Mesenchymal stem cell (in vitro differentiated cells and primary cell): ENCODE results near the gene FOXA3.
A peak's percentile ranks its signal among the peaks of the same experiment; 100 is the strongest.

Experiments
- DNase-seq: peaks from one replicate; pipeline ENCODE4 v3.0.0-alpha.2; 2013
- H2AFZ ChIP-seq: one replicate; pipeline ENCODE4 v1.6.1; 2013; ENCODE audit warnings: low read depth, mild to moderate bottlenecking, control low read depth, inconsistent platforms, low read length, moderate library complexity
- H2AK5ac ChIP-seq: 2 replicates; pipeline ENCODE4 v1.6.1; 2013; ENCODE audit warnings: low read length, moderate library complexity, mild to moderate bottlenecking, inconsistent platforms; ENCODE audit not compliant: severe bottlenecking
- H2BK120ac ChIP-seq: one replicate; pipeline ENCODE4 v1.6.1; 2013; ENCODE audit warnings: low read depth, mild to moderate bottlenecking, inconsistent platforms, low read length, moderate library complexity
- H2BK12ac ChIP-seq, 2 experiments: one replicate each; pipeline ENCODE4 v1.6.1; 2013; ENCODE audit warnings: inconsistent platforms in 2 of 2, low read length in 2 of 2, mild to moderate bottlenecking in 2 of 2, moderate library complexity in 2 of 2, control low read depth in 1 of 2
- H2BK15ac ChIP-seq: one replicate; pipeline ENCODE4 v1.6.1; 2013; ENCODE audit warnings: mild to moderate bottlenecking, low read depth, inconsistent platforms; ENCODE audit not compliant: poor library complexity, severe bottlenecking
- H2BK5ac ChIP-seq: 2 replicates; pipeline ENCODE4 v1.6.1; 2013; ENCODE audit warnings: low read depth, mild to moderate bottlenecking, low read length, control low read depth, inconsistent platforms; ENCODE audit not compliant: poor library complexity, severe bottlenecking
- H3K14ac ChIP-seq, 2 experiments: one replicate each; pipeline ENCODE4 v1.6.1; 2013; ENCODE audit warnings: inconsistent platforms in 2 of 2, low read length in 2 of 2, control low read depth in 1 of 2, mild to moderate bottlenecking in 1 of 2, moderate library complexity in 1 of 2
- H3K18ac ChIP-seq, 2 experiments: one replicate each; pipeline ENCODE4 v1.6.1; 2013; ENCODE audit warnings: inconsistent platforms in 2 of 2, low read length in 2 of 2, control low read depth in 1 of 2, low read depth in 1 of 2, mild to moderate bottlenecking in 1 of 2
- H3K23ac ChIP-seq, 2 experiments: one replicate each; pipeline ENCODE4 v1.6.1; 2013; ENCODE audit warnings: inconsistent platforms in 2 of 2, low read length in 2 of 2, mild to moderate bottlenecking in 2 of 2, moderate library complexity in 2 of 2, control low read depth in 1 of 2
- H3K27ac ChIP-seq: 2 replicates; pipeline ENCODE4 v1.5.1; 2013; ENCODE audit warnings: mild to moderate bottlenecking, moderate library complexity, low read length, control low read depth, inconsistent platforms; ENCODE audit not compliant: poor library complexity, severe bottlenecking
- H3K27me3 ChIP-seq, 2 experiments: 2 replicates each; pipeline versions ENCODE4 v1.6.1 to v1.7.0; 2013; ENCODE audit warnings: low read length in 2 of 2, mild to moderate bottlenecking in 2 of 2, moderate library complexity in 2 of 2, control low read depth in 1 of 2, inconsistent platforms in 1 of 2; ENCODE audit not compliant: control insufficient read depth in 1 of 2, insufficient read depth in 1 of 2
- H3K36me3 ChIP-seq, 2 experiments: 2 replicates each; pipeline versions ENCODE4 v1.6.1 to v1.7.0; 2013; ENCODE audit warnings: low read length in 2 of 2, control low read depth in 1 of 2, inconsistent platforms in 1 of 2, low read depth in 1 of 2, mild to moderate bottlenecking in 1 of 2; ENCODE audit not compliant: insufficient read depth in 2 of 2, control insufficient read depth in 1 of 2
- H3K4ac ChIP-seq, 2 experiments: one replicate each; pipeline ENCODE4 v1.6.1; 2013; ENCODE audit warnings: inconsistent platforms in 2 of 2, low read length in 2 of 2, mild to moderate bottlenecking in 2 of 2, moderate library complexity in 2 of 2, control low read depth in 1 of 2, low read depth in 1 of 2
- H3K4me1 ChIP-seq: 2 replicates; pipeline ENCODE4 v1.6.1; 2013; ENCODE audit warnings: low read depth, low read length, control low read depth; ENCODE audit not compliant: control insufficient read depth, insufficient read depth
- H3K4me2 ChIP-seq: 2 replicates; pipeline ENCODE4 v1.6.1; 2013; ENCODE audit warnings: low read length, mild to moderate bottlenecking, inconsistent platforms; ENCODE audit not compliant: poor library complexity, severe bottlenecking
- H3K4me3 ChIP-seq, 2 experiments: 2 replicates each; pipeline versions ENCODE4 v1.5.1 to v1.7.0; 2013; ENCODE audit warnings: low read length in 2 of 2, mild to moderate bottlenecking in 2 of 2, control low read depth in 1 of 2, low read depth in 1 of 2; ENCODE audit not compliant: insufficient read depth in 1 of 2
- H3K79me1 ChIP-seq: replicated peaks from 2 replicates; pipeline ENCODE4 v1.6.1; 2013; ENCODE audit warnings: mild to moderate bottlenecking, control low read depth, low read length, inconsistent platforms; ENCODE audit not compliant: poor library complexity, severe bottlenecking
- H3K9ac ChIP-seq: 2 replicates; pipeline ENCODE4 v1.7.0; 2013; ENCODE audit warnings: mild to moderate bottlenecking, low read length, moderate library complexity
- H3K9me3 ChIP-seq: 2 replicates; pipeline ENCODE4 v1.7.0; 2013; ENCODE audit warnings: mild to moderate bottlenecking, low read length; ENCODE audit not compliant: control insufficient read depth
- H4K8ac ChIP-seq: one replicate; pipeline ENCODE4 v1.6.1; 2013; ENCODE audit warnings: inconsistent platforms, mild to moderate bottlenecking, low read length, moderate library complexity
- H4K91ac ChIP-seq: one replicate; pipeline ENCODE4 v1.6.1; 2013; ENCODE audit warnings: mild to moderate bottlenecking, low read length, inconsistent platforms
- WGBS: methylation state at CpG from one replicate; pipeline ENCODE4 v1.1.7; 2013; ENCODE audit warnings: mixed read lengths; 5-methylcytosine and 5-hydroxymethylcytosine counted together

The FOXA3 gene

DNA sequence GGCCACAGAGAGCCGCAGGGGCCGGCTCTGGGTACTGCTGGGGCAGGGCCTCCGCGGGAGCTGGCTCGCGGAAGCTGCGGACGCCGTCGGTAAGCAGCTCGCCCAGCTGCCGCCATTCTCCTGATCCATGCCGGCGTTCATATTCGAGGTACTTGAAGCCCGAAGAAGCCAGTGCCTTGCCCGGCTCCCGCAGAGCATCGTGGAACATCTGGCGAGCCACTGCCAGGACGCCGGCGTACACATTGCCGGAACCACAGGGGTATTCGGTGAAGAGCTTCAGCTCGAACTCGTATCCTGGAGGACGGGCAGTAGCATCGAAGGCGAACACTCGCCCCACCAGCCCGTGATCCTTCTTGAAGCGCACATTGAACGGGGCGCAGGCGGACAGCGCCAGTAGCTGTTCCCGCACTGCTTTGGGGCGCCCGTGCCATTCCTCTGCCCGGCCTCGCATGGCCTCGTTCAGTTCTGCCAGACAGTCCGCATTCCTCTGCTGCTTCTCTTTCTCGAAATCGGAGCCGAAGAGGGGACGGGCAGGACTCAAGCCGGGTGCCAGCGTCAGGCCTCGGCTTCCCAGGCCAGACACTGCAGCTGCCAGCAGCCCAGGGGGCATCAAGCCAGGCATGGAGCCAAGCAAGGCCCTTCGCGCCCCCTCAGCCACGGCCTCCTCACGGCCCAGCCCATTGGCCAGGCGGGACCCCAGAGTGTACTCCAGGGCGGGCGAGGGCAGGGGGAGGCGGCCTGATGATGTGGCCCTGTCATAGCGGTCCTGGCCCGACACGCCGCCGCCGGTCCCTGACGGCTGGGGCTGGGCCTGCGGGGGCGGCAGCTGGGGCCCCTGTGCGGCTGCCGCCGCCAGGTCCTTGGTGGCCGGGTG is 20.8 kb downstream of the FOXA3 start:
- Histone ChIP-seq H2AK5ac (no peak overlapping the region), H3K27me3 (peaks cover 0 to 1% of the 10 kb centered on the region in 2 experiments), H3K9me3 (no peaks in the 10 kb centered on the region), H3K4me1 (peaks cover 41% of the 10 kb centered on the region), H4K8ac (no peak overlapping the region), H3K4ac (peak overlapping the region in 1 of 2 experiments; percentile 47), H2BK5ac (peak overlapping the region; percentile 61), H3K36me3 (peaks cover 9 to 21% of the 10 kb centered on the region in 2 experiments), H2BK120ac (no peak overlapping the region), H4K91ac (peak overlapping the region; percentile 76), H3K79me1 (peaks cover 16% of the 10 kb centered on the region), H2BK15ac (peak overlapping the region; percentile 44), H3K4me3 (peak overlapping the region; percentile 80 to 88), H2BK12ac (peak overlapping the region in 1 of 2 experiments; percentile 11), H3K23ac (peak overlapping the region in 1 of 2 experiments; percentile 2), H3K9ac (peak overlapping the region; percentile 99), H2AFZ (no peak overlapping the region), H3K14ac (peak overlapping the region in 1 of 2 experiments; percentile 66), H3K27ac (no peak overlapping the region), H3K18ac (no peak overlapping the region), H3K4me2 (peak overlapping the region; percentile 70)
- DNase-seq: no peak
- WGBS: 73% methylated on average over 71 of the region's 72 CpGs

DNA sequence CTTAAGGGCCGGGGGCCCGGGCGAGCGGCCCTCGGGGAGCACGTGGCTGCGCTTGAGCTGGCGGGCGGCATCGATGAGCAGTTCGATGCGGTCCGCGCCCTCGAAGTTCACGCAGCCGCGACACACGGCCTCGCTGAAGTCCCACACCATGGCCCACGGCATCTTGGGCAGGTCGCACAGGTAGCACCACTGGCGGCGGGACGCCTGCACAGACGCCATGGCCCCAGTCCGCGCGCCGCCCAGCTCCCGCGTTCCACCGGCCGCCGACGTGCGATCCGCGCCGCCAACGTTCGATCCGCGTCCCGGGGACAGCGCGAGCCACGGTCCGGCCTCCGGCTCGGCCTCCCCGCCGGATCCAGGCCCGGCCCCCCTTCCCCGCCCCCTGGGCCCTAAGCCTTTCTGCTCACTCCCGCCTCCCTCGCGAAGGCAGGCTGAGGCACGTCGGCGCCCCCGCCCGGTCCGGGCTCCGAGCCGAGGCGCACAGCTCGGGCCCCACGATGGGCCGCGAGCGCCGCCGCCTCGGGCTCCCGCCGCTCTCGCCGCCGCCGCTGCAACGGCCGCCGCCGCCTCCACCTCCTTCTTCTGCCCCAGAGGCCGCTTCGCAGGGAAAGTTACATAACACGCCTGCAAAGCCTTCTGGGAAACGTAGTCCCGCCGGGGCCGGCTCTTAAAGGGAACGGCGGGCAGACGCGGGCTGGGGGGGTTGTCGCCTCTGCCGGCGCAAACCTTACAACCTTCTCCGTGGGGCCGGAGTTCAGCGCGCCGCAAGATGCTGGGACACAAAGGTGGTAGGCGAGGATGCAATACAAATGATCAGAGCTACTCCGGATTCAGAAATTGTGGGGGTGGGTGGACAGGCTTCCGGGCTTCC is 21.7 kb downstream of the FOXA3 start, which contains the start of gene IRF2BP1:
Gene IRF2BP1 (minus strand): TSS at position 586 of the 871 bp plus-strand sequence. CDS start 367 bp downstream, at position 219.
- peak within 1 kb of the TSS; percentile 99 for H3K9ac ChIP-seq
- H3K4me3 ChIP-seq: peak within 1 kb of the TSS; percentile 80 to 88
- H3K4ac ChIP-seq: peak within 1 kb of the TSS; percentile 46 to 85
- H2BK5ac ChIP-seq: peak within 1 kb of the TSS; percentile 61
- peaks cover 41% of the 10 kb centered on the region for H3K4me1 ChIP-seq
- peak within 1 kb of the TSS; percentile 93 to 95 for H3K18ac ChIP-seq
- peak within 1 kb of the TSS; percentile 94 for H3K27ac ChIP-seq
- peak within 1 kb of the TSS; percentile 54 for H2BK120ac ChIP-seq
- peak within 1 kb of the TSS; percentile 62 for H2AFZ ChIP-seq
- H2AK5ac ChIP-seq: no peak within 1 kb of the TSS
- peak within 1 kb of the TSS; percentile 78 for H4K8ac ChIP-seq
- peaks cover 14 to 29% of the 10 kb centered on the region in 2 experiments for H3K36me3 ChIP-seq
- H3K79me1 ChIP-seq: peaks cover 16% of the 10 kb centered on the region
- DNase-seq: peak; percentile 97
- peak within 1 kb of the TSS in 1 of 2 experiments; percentile 90 for H3K23ac ChIP-seq
- peak within 1 kb of the TSS; percentile 80 for H3K4me2 ChIP-seq
- peak within 1 kb of the TSS; percentile 15 to 91 for H3K14ac ChIP-seq
- WGBS: under 1% methylated on average over 67 of the region's 107 CpGs
- H3K9me3 ChIP-seq: no peaks in the 10 kb centered on the region
- H4K91ac ChIP-seq: peak within 1 kb of the TSS; percentile 76
- peak within 1 kb of the TSS; percentile 44 for H2BK15ac ChIP-seq
- no peaks in the 10 kb centered on the region for H3K27me3 ChIP-seq
- peak within 1 kb of the TSS; percentile 70 to 92 for H2BK12ac ChIP-seq

DNA sequence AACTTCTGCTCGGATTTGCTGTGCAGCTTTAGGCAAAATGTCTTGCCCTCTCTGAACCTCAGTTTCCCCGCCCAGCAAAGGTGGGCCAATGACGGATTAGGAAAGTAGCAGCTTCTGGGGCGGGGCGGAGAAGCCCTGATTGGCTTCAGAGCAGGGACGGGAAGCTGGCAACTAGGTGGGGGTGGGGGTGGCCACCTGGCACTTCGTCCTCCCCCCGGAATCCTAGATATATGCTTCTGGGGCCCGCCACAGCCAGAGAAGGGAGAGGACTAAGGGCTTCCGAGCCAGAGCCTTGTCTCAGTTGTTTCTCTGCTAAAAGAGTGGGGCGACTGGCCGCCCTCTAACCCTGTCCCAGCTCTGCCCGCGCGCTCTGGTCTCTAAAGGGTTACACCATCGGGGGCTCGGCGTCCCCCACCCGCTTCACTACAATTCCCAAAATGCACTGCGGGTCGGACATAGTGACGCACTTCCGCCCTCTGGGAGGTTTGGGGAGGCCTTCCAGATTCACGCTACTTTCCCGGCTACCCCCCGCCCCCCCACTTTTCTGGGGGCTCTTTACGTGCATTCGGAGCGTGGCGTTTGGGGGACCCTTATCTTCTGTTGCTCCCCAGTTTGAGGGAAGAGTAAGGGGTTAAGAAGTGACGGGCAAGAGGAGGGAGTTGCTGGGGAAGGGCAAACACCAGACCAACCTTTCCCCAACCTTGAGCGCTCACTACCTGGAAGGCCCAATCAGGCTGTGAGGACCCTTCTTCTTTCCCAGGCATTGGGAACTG is 22.5 kb downstream of the FOXA3 start:
- H3K14ac ChIP-seq: no peak overlapping the region
- H3K18ac ChIP-seq: peak overlapping the region; percentile 59 to 93
- H3K36me3 ChIP-seq: peaks cover 14 to 37% of the 10 kb centered on the region in 2 experiments
- no peak overlapping the region for H2AK5ac ChIP-seq
- peak; percentile 97 for DNase-seq
- peaks cover 19% of the 10 kb centered on the region for H3K79me1 ChIP-seq
- peak overlapping the region; percentile 80 to 88 for H3K4me3 ChIP-seq
- peak overlapping the region; percentile 53 for H2BK5ac ChIP-seq
- H3K4me2 ChIP-seq: peak overlapping the region; percentile 80
- WGBS: 5% methylated on average over 27 of the region's 32 CpGs
- H3K9me3 ChIP-seq: no peaks in the 10 kb centered on the region
- H2BK120ac ChIP-seq: peak overlapping the region; percentile 54
- H4K8ac ChIP-seq: peak overlapping the region; percentile 78
- H2AFZ ChIP-seq: peak overlapping the region; percentile 62
- no peak overlapping the region for H4K91ac ChIP-seq
- peak overlapping the region; percentile 18 to 85 for H3K4ac ChIP-seq
- no peaks in the 10 kb centered on the region for H3K27me3 ChIP-seq
- H3K4me1 ChIP-seq: peaks cover 40% of the 10 kb centered on the region
- no peak overlapping the region for H3K23ac ChIP-seq
- H2BK15ac ChIP-seq: no peak overlapping the region
- no peak overlapping the region for H2BK12ac ChIP-seq
- H3K27ac ChIP-seq: peak overlapping the region; percentile 94
- peak overlapping the region; percentile 99 for H3K9ac ChIP-seq
